HG03064 (cell line): ENCODE measurements around the gene ZNF865.

Experiments
- ATAC-seq: cut with Tn5 transposase; IDR thresholded peaks from one replicate; pipeline ENCODE4 v1.9.1; 2021; ENCODE audit warnings: low read depth; ENCODE audit not compliant: unreplicated experiment

ZNF865 gene

DNA sequence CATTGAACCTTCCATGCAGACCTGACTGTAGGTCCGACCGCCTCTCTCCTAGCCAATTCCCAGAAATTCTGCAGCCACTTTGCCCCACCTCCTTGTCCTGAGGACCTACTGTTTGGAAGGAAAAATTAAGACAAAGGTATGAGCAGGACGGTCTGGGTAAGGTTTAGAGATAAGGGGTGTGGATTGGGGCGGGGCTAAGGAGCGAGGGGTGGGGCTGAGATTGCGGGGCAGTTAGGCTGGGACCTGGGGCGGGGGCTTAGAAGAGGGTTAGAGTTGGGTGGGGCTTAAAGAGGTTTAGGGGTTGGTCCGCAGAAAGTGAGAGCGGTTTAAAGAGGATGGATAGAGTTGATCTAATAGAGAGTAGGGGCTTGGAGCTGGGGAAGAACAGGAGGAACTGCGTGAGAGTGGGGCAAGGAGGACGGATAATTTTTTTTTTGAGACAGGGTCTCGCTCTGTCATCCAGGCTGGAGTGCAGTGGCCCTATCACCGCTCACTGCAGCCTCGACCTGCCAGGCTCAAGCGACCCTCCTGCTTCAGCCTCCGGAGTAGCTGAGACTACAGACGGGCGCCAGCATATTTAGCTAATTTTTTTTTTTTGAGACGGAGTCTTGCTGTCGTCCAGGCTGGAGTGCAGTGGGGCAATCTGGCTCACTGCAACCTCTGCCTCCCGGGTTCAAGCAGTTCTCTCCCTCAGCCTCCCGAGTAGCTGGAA lies 1.7 kb upstream of the ZNF865 start:
- ATAC-seq = no peak

DNA sequence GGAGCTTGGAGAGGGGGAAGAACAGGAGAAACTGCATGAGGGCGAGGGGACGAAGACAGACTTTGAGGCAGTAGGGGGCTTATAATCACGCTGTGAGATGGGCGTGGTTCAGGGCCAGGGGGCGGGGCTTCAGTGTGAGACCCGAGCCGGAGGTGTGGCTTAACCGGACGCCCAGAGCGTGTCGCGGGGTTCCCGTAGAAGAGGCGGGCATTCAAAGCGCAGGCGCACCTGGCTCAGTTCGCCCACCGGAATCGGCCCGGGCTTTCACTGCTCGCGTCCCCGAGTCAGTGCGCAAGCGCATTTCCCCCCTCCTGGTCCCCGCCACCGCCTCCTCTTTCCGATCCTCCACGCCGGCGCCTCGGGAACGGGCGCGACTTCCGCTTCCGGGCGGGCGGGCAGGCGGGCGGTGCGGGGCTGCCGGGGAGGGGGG lies 225 bp upstream of the ZNF865 start:
- peak; percentile 50 for ATAC-seq

DNA sequence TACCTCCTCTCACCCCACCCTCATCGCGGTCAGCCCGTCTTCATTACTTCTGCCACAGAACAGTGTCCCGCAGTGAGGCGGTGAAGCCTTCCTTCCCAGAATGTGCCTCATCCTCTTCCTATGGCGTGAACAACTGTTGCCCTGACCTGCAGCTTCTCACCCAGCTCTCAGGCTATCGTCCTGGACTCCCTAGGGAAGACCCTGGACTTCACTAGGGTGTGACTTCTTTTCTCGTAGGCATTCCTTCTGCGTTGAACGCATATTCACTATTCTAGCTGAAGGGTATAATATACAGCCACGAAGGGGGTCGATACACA lies 982 bp downstream of the ZNF865 start:
- no peak for ATAC-seq

DNA sequence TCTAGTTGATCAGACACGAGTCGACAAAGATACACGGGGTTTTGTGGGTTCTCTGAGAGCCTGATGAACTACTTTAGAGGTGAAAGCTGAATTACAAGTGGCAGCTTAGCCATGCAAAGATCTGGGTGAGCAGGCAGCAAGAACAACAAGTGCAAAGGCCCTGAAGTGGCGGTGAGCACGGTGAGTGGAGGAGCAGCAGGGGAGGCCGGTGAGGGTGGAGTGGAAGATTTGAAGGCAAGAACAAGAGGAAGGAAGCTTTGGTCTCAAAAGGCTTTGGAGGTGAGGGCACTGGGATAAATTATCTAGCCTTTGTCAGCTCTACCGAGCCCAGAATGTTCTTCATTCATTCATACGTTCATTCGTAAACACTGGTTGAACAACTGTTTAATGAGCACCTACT lies 1.4 kb downstream of the ZNF865 start:
- ATAC-seq = no peak

DNA sequence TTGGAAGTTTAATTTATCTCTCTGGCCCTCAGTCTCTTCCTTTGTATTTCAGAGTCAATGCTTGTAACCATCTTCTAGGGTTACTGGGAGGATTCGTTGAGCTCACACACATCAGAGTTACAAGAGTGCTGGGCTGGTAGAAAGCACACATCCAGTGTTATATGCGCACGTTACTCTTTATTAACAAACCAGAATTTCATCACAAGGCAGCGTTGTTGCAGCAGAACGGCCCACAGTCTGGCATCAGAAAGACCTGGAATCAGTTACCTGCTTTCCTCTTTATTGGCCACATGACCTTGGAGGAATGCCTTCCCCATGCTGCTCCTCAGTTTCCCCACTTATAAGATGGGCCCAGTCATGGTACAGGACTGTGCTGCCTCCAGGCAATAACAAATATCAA lies 3.9 kb downstream of the ZNF865 start:
- ATAC-seq = no peak

DNA sequence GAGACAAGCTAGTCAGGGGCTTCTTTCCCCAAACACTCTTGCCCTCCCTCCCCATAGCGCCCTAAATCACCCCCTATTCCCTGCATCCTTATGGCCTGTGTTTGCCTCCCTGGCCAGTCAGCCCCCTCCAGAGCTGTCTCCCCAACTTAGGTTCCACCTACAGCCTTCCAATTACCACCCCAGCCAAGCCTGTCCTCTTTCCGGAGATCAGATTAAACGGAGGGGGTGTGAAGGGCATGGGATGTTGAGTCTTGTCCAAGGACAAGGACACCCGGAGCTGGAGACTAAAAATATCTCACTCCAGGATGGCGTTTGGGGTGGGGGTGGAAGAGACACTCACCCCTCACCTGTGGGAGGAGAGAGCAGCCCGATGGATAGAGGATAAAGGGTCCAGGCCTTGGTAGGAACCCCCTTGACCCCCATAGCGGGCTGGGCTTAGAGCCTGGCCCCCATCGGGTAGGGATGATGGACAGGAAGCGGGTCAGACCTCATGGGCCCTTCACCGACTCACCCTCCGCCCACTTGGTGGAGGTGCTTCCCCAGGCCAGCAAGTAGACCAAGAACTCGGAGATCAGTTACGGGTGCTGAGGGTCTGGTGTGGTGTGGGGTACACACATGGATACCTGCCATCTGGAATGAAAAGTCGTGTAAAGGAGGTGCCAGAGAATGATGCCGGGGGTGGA lies 6.0 kb downstream of the ZNF865 start:
- ATAC-seq = no peak

DNA sequence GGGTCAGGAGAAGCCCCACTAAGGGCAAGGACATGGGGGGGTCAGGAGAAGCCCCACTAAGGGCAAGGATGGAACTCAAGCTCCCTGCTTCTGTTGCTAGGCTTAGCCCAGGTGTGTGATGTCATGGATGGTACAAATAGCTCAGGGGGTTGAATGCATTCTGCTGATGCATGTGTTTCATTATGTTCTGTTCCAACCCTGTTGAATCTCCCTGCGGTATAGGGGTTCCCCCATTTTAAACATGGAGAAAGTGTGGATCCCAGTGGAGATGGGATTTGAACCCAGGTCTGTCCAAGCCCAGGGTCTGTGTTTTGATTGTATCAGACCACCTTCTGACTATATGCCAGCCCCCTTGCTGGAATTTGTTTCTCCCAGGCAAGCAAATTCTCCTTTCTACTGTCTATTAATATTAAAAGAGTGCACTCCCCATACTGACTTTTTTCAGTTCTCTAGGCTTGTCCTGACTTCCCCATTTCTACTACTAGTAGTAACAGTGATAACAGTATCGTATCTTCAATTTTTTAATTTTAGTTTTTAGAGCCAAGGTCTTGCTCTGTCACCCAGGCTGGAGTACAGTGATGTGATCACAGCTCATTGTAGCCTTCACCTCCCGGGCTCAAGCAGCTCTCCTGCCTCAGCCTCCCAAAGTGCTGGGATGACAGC lies 6.7 kb downstream of the ZNF865 start:
- no peak for ATAC-seq

DNA sequence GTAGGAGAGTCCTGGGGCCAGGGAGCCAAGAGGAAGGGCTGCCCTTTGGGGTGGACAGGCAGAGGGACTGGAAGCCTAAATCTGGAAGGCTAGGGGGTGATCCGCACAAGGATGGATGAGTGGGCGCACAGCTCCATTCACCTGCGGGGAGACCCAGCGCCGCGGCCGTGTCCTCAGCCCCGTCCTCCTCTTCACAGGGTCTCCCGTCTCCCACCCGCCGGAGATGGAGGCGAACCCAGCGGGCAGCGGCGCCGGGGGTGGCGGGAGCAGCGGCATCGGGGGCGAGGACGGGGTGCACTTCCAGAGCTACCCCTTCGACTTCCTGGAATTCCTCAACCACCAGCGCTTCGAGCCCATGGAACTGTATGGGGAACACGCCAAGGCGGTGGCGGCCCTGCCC lies 7.9 kb downstream of the ZNF865 start:
- ATAC-seq = no peak

DNA sequence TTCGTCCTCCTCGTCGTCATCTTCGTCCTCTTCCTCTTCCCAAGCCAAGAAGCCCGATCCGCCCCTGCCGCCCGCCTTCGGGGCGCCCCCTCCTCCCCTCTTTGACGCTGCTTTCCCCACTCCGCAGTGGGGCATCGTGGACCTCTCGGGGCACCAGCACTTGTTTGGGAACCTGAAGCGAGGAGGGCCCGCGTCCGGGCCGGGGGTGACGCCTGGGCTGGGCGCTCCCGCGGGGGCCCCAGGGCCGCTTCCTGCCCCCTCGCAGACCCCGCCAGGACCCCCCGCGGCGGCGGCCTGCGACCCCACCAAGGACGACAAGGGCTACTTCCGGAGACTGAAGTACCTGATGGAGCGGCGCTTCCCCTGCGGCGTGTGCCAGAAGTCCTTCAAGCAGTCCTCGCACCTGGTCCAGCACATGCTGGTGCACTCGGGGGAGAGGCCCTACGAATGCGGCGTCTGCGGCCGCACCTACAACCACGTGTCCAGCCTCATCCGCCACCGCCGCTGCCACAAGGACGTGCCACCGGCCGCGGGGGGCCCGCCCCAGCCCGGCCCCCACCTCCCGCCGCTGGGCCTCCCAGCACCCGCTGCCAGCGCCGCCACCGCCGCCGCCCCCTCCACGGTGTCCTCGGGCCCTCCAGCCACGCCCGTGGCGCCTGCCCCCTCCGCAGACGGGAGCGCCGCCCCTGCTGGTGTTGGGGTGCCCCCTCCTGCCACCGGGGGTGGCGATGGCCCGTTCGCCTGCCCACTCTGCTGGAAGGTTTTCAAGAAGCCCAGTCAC lies 8.7 kb downstream of the ZNF865 start:
- ATAC-seq = no peak

DNA sequence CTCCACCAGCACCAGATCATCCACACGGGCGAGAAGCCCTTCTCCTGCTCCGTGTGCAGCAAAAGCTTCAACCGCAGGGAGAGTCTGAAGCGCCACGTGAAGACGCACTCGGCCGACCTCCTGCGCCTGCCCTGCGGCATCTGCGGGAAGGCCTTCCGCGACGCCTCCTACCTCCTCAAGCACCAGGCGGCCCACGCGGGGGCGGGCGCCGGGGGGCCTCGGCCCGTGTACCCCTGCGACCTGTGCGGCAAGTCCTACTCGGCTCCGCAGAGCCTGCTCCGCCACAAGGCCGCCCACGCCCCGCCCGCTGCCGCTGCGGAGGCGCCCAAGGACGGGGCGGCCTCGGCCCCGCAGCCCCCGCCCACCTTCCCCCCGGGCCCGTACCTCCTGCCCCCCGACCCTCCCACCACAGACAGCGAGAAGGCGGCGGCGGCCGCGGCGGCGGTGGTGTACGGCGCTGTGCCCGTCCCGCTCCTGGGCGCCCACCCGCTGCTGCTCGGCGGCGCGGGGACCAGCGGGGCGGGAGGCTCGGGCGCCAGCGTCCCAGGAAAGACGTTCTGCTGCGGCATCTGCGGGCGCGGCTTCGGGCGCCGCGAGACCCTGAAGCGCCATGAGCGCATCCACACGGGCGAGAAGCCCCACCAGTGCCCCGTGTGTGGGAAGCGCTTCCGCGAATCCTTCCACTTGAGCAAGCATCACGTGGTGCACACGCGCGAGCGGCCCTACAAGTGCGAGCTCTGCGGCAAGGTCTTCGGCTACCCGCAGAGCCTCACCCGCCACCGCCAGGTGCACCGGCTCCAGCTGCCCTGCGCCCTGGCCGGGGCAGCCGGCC lies 9.5 kb downstream of the ZNF865 start:
- no peak for ATAC-seq

DNA sequence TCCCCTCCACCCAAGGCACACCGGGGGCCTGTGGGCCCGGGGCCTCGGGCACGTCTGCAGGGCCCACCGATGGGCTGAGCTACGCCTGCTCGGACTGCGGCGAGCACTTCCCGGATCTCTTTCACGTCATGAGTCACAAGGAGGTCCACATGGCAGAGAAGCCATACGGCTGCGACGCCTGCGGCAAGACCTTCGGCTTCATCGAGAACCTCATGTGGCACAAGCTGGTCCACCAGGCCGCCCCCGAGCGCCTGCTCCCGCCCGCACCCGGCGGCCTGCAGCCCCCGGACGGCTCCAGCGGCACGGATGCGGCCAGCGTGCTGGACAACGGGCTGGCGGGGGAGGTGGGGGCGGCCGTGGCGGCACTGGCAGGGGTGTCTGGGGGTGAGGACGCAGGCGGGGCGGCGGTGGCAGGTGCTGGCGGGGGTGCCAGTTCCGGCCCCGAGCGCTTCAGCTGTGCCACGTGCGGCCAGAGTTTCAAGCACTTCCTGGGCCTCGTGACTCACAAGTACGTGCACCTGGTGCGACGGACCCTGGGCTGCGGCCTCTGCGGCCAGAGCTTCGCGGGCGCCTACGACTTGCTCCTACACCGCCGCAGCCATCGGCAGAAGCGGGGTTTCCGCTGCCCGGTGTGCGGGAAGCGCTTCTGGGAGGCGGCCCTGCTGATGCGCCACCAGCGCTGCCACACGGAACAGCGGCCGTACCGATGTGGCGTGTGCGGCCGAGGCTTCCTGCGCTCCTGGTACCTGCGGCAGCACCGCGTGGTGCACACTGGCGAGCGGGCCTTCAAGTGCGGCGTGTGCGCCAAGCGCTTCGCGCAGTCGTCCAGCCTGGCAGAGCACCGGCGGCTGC lies 10.3 kb downstream of the ZNF865 start:
- no peak for ATAC-seq

DNA sequence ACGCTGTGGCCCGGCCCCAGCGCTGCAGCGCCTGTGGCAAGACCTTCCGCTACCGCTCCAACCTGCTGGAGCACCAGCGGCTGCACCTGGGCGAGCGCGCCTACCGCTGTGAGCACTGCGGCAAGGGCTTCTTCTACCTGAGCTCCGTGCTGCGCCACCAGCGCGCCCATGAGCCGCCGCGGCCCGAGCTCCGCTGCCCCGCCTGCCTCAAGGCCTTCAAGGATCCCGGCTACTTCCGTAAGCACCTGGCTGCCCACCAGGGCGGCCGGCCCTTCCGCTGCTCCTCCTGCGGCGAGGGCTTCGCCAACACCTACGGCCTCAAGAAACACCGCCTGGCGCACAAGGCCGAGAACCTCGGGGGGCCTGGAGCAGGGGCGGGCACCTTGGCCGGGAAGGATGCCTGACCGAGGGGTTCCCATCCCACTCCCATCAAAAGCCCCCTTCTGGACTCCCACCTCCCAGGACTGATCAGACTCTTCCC lies 11.0 kb downstream of the ZNF865 start:
- no peak for ATAC-seq

DNA sequence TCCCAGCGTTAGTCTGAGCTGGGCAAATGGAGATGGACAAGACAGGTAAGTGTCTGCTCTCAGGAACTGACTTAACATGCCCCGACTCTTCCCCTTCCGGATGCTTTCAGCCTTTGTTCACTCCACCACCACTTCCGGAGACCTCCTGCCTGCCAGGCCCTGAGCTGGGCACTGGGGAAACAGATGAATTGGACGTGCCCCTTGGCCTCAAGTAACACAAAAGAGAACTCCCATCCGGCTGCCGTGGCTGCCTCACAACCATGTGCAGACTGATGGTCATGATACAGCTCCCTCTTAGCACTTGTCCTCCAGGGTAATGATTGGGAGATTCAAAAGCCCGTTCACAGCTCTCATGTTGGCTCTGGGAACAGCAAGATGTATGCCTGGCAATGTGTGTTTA lies 12.0 kb downstream of the ZNF865 start:
- ATAC-seq = no peak

DNA sequence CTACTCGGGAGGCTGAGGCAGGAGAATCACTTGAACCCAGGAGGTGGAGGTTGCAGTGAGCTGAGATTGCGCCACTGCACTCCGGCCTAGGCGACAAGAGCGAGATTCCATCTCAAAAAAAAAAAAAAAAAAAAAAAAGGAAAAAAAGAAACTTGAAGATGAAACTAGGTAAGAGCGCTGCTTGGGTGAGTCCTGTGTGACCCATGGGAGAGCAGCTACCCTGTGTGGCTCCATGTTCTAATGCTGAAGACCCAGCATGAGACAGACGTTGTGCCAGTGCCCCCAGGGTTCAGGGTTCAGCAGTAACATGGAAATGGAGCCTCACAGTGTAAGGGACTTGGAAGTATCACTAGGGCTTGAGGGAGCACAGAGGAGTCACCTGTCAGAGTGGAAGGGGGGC lies 13.0 kb downstream of the ZNF865 start:
- no peak for ATAC-seq

DNA sequence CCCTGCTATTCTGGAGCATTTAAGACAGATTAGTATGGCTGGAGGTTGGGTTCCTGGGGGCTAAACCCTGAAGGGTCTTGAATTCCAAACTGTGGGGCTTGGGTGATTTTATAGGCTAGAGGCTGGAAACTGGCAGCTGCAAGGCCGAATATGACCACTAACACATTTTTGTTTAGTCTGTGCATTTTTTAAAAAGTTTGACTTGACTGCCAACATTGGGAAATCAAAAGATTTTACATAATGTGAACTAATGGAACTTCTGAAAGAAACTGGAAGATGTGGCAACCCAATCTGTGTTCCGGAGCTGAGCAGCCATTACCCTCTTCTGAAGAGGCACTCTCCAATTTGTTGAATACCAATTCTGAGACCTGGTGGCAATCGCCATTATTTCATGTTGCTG lies 13.8 kb downstream of the ZNF865 start:
- ATAC-seq = no peak

DNA sequence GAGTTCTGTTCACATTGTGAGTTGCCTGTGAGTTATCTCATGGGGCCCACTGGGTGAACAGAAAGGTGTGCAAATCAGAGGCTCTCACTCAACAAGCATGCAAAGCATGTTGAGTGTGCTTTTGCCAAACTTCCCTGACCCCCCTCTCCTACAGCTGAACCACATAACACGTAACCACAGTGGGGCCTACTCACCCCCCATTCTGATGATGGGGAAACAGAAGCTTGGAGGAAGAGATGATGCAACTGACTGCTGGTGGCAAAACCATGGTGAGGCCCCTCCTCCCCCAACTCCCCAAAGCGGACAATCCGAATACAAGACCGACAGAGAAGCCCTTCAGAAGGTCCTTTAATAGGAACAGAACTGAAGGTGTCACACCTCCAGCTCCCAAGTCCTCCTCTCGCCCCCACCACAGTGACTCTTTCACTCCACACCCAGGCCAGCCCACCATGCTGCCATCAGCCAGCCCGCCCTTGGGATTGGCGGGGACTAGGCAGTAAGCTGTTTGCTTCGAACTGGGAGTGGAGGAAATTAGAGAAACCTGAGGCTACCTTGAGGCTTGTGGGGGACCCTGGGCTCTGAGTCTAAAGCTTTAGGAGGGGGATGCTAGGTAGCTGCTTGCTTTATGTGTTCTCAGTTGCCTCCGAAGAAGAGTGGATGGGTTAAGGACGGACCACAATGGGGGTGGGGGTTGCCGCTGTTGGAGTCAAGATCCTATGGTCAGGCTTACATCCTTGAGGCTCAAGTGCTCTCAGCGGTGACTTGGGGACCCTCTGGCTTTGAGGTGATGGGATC lies 15.2 kb downstream of the ZNF865 start:
- ATAC-seq = no peak

DNA sequence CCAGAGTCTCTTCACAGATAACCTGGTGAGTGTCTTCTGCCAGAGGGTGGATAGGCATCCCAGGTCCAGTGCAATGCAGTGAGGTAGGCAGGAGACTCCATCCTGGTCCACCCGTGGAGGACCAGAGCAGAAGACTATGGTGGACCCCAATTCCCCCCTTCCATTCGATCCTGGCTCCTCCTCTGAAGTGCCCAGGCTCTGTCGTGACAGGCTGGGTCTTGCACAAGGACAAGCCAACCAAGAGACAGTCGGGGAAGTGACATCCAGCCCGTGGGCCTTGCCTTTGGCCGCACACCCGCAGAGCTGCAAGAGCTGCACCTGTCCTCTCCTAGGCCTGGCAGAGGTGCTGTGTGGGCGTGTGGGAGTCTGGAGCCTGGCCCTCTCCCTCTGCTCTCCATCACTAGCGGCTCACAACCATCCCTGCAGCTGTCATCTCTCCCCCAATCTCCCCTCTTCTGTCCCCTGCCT lies 15.8 kb downstream of the ZNF865 start:
- ATAC-seq = no peak

DNA sequence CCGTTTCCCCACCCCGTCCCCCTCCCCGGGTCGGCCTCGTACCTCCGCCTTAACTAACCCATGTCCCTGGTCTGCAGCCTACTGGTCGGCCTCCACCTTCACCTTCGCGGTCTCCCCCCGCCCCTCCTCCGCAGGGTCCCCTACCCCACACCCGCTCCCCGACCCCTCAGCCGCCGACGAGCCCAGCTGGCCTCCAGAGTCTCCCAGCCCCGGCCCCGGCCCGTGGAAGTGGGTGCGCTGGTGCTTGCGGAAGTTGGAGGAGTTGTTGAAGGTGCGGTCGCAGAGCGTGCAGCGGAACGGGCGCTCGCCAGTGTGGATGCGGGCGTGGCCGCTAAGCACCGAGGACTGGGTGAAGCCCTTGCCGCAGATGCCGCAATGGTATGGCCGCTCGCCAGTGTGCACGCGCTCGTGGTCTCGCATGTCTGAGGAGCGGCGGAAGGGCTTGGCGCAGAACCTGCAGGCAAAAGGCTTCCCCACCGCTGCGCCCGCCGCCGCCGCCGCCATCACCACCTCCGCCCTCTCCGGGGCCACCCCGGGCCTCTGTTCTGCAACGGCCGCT lies 16.3 kb downstream of the ZNF865 start:
- no peak for ATAC-seq
